HG03558 (cell line): ENCODE results near the gene TTC23L.
A peak's percentile ranks its signal among the peaks of the same experiment; 100 is the strongest.
"Not testable (repeated sequence)": the region's sequence is repeated elsewhere in the genome, so short reads cannot be mapped to it uniquely, and the experiment has no call there.

Experiments used
- ATAC-seq: cut with Tn5 transposase; IDR thresholded peaks from one replicate; pipeline ENCODE4 v1.9.1; 2021; ENCODE audit warnings: moderate number of reproducible peaks; ENCODE audit not compliant: unreplicated experiment; ENCODE audit errors: extremely low read depth

Gene TTC23L

DNA sequence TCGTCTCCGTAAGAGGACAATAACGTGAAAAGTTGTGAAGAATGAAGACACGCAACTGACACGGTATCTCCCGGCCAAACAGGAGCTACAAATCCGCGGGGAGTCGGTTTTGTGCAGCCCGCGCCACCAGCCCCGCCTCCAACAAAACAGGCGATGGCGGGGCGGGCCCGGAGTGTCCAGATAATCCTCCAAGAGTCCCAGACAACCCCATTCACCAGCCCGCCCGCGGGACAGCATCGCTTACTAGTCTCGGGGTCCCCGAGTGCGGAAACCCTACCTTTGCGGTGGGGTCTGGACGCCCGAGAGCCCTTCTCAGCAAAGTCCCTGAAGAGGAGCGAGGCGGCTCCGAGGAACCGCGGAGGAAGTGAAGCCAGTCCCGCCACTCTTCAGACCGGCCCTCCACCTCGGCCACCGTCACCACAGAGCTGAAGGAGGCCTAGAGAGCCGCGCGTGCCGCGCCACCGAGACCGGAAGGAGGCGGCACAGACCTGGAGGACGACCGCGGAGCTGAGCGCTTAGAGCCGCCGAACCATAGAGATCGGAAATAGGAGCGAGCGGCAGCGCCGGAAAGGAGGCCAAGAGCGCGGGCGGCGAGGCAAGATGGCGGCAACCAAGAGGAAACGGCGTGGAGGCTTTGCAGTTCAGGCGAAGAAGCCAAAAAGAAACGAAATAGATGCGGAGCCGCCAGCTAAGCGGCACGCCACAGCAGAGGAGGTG lies 76.3 kb downstream of the TTC23L start, which contains the start of the genes BRIX1 and RAD1:
TSS of gene BRIX1 (plus strand) at position 573 of the 717 bp plus-strand sequence. CDS start at position 601, 28 bp downstream.
TSS of gene RAD1 (minus strand) at position 366 of the 717 bp plus-strand sequence. CDS start 612 bp downstream, outside the sequence.
- peak; percentile 98 for ATAC-seq

DNA sequence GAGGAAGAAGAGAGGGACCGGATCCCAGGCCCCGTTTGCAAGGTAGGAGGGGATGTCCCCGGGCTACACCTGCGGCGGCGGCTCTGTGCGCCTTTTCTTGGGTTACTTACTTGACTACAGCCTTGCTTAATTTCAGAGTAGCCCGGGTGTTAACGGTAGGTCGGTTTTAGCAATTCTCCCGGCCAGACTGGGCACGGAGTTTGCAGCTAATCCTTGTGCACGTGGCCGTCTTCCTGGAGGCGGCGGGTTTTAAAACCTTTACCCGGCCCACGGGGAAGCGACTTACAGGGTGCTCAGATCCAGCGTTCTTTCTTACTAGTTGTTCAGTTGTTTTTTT lies 76.9 kb downstream of the TTC23L start:
- ATAC-seq, result peak; percentile 9

DNA sequence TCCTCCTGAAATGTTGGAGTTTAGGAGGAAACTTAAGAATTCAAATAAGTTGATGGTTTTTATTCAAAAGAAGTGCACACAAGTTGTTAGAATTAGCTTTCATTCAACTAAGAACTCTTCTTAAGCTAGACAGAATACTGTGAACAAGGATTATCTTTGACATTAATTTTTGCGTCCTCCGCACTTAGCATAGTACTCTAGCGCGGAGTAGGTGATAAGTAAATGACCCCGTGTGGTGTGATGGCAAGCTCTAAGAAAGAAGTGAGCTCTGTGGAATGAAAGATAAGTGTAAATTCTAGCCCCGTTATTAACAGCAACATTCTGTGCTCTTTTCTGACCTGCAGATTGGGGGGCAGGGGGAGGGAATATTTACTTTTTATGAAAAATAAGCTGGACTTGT lies 77.6 kb downstream of the TTC23L start:
- ATAC-seq, result no peak

DNA sequence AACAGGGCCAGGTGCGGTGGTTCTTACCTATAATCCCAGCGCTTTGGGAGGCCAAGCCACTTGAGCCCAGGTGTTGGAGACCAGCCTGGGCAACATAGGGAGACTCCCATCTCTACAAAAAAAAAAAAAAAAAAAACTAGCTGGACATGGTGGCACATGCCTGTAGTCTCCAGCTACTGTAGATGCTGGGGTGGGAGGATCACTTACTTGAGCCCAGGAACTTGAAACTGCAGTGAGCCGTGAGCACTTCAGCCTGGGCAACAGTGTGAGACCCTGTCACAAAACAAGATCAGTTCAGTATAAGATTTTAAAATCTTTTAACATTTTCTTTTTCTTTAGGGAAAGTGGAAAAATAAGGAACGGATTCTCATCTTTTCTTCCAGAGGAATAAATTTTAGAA lies 79.1 kb downstream of the TTC23L start:
- no peak for ATAC-seq

DNA sequence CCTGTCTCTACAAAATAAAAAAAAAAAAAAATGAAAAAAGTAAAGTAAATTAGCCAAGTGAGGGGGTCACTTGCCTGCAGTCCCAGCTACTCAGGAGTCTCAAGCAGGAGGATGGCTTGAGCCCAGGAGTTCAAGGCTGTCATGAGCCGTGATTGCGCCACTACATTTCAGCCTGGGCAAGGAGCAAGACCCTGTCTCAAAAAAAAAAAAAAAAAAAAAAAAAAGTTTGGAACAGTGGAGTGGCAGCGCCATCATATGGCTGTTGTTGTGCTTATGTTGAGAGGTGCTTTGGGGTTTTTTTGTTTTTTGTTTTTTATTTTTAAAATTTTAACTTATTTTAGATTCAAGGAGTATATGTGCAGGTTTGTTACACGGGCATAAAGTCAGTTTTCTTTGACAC lies 80.1 kb downstream of the TTC23L start:
- no peak for ATAC-seq

DNA sequence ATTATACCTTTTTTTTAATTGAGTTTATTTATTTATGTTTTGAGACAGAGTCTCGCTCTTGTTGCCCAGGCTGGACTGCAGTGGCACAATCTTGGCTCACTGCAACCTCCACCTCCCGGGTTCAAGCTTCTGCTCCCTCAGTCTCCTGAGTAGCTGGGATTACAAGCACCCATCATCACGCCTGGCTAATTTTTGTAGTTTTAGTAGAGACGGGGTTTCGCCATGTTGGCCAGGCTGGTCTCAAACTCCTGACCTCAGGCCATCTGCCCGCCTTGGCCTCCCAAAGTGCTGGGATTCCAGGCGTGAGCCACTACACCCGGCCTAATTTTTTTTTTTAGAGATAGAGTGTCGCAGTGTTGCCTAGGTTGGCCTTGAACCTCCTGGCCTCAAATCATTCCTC lies 84.3 kb downstream of the TTC23L start:
- not testable (repeated sequence) for ATAC-seq

DNA sequence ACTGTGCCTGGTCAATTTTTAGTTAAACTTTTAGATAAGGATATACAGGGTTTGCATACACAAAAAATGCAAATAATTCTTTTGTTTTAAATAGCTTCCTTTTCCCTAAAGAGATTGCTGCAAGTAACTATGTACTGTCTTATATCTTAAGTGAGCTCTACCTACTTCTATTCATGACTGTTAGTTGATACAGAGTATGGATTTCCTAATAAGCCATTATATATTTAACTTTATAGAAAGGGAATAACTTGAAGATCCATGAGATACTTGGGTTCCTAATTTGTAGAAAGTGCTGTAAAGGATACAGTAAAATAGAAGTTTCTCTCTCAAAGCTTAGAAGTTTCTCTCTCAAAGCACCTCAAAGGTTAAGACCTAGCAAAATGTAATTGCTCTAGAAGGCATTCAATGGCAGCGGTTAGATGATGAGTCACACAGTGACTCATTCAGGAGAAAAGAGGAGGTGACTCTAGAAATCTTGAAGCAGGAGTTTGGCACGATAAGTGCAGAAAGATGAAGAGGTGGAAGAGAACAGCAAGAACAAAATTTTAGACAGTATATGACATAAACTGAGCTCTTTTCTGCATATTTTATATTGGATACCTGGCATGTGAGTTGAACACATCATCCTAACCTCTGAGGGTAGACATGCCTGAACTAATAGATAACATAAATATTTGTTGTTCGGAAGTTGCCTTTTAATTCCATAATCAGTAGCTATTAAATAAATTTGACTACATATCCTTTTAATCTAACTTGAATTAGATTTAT lies 84.9 kb downstream of the TTC23L start:
- ATAC-seq, result peak; percentile 63

DNA sequence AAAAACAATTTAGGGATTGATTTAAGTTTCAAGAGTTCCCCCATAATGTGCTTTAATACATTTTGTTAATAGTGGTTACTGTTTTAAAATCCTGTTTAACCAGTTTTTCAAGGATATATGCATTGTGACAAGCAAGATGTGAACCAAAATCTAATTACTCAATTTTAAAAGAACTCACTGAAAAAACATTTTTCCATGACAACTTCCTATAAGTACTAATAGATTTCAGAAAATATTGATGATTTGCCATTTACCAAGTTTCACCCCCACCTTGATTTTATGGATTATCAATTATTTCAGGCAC lies 85.5 kb downstream of the TTC23L start:
- ATAC-seq, result no peak

DNA sequence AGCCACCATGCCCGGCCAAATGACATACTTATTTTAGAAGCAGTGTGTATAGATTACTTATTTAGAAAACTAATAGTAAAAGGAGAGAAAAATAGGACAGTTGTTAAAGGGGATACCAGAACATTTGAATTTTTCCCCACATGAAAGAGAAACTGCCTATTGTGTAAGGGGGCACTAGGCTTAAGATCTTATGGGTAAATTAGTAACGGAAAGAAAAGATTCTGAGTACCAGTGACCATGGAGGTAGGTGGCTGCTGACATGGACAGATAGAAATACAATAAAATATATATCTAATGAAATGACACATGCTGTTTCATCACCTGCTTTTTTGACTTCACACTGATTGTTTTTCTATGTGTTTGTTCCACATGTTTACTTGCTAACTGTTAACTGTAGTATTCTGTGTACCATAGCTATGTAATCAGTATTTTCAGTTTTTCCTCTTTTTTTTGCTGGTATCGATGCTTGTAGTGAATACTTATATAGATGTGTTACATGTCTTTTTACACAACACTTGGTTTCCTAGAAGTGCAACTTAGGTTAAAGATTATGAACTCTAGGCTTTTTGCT lies 87.4 kb downstream of the TTC23L start:
- ATAC-seq, result no peak

DNA sequence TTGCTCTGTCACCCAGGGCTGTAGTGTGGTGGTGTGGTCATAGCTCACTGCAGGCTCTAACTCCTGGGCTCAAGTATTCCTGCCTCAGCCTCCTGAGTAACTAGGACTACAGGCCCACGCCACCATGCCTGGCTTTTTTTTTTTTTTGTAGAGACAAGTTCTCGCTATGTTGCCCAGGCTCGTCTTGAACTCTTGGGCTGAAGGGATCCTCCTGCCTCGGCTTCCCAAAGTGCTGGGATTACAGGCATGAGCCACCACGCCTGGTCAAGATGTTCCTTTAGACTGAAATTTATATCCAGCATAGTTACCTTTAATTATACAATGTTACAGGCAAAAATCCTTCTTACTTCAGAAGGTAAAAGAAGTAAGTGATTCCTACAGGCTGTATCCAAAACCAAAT lies 88.8 kb downstream of the TTC23L start:
- no peak for ATAC-seq

DNA sequence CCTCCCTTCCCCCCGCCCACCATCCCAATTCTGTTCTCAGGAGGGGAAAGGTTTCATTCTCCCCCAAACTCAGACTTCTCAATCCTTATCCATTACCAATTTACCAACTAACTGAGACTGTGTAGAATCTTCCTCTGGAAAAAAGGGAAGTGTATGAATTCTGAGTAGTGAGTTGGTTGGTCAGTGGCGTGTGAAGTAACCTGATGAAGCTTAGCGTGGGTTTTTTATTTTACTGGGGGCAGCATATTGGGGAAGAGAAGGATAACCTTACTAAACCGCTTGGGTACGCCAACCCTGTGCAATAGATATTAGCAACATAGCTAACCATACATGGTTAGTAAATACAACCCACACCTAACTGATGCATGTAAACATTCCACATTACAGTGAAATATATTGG lies 89.3 kb downstream of the TTC23L start:
- no peak for ATAC-seq

DNA sequence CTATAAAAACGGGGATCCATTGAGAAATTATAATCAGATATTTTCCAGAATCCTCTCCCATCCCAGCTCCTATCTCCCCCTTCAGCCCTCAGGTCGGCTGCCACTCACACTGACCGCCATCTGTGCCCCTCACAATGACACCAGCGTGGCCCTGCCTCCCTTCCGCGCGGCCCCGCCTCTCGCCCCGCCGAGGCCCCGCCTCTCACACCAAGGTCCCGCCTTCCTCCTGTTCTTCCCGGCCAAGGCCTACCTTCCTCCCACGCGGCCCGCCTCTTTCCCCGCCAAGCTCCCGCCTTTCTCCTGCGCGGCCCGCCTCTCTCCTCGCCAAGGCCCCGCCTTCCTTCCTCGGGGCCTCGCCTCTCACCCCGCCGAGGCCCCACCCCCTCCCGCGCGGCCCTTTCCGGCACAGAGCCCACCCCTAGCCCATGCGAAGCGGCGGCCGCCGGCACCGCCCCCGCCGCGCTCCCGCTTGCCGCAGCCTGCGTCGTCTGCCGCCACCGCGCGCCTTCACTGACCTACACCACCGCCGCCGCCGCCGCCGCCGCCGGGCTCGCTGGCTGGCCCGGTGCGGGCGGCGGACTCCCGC lies 90.3 kb downstream of the TTC23L start, which contains the start of gene DNAJC21:
TSS of gene DNAJC21 (plus strand) at position 426 of the 586 bp plus-strand sequence. CDS start 261 bp downstream, outside the sequence.
- peak; percentile 64 for ATAC-seq

DNA sequence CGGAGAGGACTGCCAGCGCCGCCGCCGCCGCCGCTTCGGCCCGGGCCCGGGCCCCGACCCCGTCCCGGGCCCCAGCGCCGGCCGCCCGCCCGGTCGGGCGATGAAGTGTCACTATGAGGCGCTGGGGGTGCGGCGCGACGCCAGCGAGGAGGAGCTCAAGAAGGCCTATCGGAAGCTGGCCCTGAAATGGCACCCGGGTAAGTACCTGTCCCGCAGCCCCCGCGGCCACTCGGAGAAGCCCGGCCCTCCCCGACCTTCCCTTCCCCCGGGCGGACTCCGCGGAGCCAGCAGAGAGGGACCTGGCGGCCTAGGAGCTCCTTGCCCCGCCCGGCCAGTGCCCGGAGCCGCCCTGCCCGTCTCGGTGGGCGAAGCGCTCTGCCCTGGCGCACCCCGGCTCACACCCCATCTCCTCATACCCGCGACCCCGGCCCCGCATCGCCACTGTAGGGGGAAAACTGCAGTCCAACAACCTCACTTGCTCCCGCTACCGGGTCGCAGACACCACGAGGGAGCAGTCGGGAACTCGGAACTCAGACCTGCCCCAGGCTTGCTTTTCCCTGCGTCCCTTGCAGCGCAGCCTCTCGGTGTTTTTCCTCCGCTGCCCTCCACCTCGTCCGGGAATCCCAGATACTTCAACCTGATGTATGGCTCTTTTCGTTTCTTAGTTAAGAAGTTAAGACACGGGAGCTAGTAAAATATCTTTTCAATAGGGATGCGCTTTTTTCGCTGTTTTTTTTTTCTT lies 90.9 kb downstream of the TTC23L start:
- peak; percentile 60 for ATAC-seq

DNA sequence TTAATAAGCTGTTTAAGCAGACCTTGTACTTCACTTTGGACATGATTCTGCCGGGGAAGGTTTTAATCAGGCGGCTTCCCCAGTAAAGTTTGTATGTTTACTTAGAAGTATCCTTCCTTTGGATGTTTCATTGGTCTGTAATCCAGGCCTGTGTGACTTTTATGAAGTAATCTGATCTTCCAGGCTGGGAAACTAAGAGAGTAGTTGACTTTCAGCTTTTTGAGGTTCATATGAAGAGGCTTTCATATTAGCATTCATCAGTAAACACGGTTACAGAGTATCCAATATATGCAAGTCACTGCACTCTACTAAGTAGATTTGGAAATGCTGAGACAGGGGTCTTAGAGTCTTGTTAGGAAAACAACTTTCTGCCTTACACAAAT lies 91.5 kb downstream of the TTC23L start:
- ATAC-seq, result no peak

DNA sequence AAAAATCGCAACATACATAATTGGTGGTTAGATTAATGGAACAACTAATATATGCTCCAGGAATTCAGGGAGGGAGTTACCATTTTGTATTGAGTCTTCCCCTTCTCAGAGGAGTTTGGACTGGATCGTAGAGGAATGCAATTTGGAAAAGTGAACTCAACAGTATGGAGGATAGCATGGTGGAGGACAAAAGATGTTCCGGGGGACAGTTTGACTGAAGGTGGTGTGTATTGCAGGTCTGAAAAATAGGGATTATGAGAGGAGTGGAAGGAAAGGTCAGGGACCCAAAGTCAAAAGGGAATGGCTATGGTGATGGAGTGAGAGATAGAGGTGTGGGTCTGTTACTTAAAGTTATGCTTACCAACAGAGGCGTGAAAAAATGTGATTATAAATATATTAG lies 91.9 kb downstream of the TTC23L start:
- ATAC-seq, result no peak

DNA sequence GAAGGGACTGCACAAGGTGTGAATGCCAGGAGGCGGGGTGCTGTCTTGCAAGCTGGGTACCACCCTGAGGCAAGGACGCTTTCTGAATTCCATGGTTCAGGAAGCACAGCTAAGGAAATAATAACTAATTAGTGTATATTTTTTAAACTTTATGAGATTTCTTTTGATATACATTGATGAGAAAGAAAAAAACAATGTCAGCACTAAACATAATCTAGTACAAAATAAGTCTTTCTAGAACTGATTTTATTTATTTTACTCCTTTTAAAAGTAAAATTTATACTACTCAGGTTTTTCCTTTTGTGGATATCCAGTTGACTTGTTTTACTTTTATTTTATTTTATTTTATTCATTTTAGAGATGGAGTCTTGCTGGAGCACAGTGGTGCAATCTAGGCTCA lies 94.0 kb downstream of the TTC23L start:
- no peak for ATAC-seq

DNA sequence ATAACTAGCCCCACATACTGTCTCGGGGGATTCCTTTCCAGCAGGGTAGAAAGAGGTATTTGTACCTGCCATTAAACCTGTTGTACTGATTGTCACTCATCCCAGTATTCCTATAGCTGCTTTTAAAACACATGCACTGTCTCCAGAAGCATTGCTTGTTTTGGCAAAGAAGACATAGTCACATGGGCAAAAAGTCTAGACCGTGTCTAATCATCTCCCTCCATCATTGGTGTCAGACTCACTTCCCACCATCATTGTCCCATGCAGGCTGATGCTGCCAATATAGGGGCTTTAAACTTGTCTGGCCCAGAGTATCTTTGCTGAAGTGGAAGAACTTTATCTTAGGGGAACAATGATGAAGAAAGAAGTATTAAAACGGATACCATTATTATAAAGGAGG lies 103.0 kb downstream of the TTC23L start:
- no peak for ATAC-seq

DNA sequence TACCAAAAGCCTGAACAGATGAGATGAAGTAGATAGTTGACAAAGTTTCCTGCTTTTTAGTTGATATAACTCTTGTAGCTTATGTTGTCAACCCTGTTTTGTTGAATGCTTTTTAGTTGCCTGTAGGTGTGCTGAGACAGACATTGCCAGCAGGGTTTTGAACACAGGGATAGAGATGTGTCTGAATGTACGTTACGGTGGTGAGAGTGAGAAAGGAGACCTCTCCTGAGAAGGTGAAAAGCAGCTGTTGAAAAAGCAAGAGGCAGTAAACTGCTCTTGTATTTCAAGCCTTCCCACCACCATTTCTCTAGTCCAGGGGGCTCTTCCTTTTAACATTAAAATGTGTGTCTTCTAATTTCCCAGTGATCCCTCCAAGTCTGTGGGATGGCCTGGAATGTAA lies 105.1 kb downstream of the TTC23L start:
- no peak for ATAC-seq

DNA sequence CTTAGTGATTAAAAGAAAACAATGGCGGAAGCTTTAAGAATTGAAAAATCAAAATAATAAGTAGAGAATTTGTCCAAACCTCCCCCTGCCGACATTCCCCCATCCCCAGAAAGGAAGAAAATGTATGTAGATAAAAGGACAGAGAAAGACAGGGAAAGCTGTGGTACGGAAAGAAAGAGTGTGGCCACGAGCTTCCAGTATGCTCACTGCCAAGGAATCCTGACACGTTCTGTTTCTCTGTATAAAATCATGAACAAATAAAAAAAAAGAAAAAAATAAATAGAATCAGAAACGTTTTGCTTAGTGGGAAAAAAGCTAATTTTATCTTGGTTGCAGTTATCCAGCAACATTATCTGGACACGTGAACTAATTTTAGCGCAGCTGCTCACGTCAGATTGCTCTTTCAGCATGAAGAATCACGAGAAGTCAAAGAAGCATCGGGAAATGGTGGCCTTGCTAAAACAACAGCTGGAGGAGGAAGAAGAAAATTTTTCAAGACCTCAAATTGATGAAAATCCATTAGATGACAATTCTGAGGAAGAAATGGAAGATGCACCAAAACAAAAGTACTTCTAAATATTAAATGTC lies 105.6 kb downstream of the TTC23L start:
- ATAC-seq, result no peak
